ENCODE results near the gene MLYCD. TPM values are rescaled to one million over a fixed set of nuclear protein-coding genes. Genes with fewer than 3 reads are reported as not detected.

Gene MLYCD
- total and polyA plus RNA-seq, 4 donors, result 3.7 to 24.4 (median 7.5) TPM

DNA sequence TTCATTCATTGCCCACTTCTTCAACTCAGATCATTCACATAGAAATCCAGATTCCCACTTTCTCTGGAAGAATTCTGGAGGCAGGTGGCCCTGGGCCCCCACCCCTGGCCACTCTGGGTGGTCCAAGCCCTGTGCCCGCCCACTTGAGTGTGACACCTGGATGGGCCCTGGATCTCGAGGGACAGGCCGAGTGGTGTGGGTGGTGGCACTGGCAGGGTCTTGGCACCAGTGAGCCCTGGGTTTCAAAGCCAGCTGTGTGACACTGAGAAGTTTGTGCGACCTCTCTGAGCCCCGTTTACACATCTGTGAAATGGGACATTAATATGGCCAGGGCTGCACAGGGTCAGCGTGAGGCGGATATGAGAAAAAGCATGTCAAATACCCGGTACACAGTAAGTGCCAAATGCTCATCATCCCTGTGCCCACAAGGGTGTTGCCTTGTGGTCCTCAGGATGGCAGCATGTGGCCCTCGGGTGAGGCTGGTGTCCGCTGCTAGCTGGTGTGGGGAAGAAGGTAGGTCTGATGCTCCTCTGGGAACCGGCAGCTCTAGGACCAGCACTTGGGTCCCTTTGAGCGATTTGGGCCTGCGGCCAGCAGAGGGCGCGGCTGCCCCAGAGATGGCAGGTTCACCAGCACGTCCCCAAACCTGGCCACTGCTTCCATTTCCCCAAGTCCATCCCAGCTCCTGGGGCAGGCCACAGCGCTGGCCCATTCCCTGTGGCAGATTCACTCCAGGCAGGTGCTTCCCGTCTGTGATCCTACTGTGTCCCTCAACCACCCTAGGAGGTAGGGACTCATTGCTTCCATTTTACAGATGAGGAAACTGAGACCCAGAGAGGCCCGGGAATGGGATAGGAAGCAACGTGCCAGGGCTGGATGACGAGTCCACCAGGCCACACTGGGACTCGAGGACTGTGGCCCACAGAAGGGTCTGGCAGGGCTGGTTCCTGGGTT, 57.7 kb downstream of the MLYCD start:
- Histone ChIP-seq H3K27me3 (ENCODE audit: control insufficient read depth in 4 of 4, insufficient read depth in 4 of 4, low read length in 3 of 4) (no peaks in the 10 kb centered on the region), H3K9ac (ENCODE audit: low read depth in 1 of 2, low read length in 2 of 2) (peak overlapping the region in 1 of 2 donors; percentile 4), H3K27ac (ENCODE audit: low read depth in 1 of 2, low read length in 2 of 2) (peak overlapping the region; percentile 8 to 94), H3K4me3 (ENCODE audit: low read depth in 1 of 3, low read length in 3 of 3) (no peak overlapping the region), H3K36me3 (ENCODE audit: control insufficient read depth in 4 of 4, insufficient read depth in 3 of 4, low read depth in 1 of 4, low read length in 3 of 4) (peaks cover 16 to 41% (median 35%) of the 10 kb centered on the region in 4 donors), H3K9me3 (ENCODE audit: control insufficient read depth in 4 of 4, low read length in 3 of 4) (no peaks in the 10 kb centered on the region), H3K4me1 (ENCODE audit: control insufficient read depth in 4 of 4, insufficient read depth in 4 of 4, low read length in 3 of 4) (peaks cover 1 to 32% (median 24%) of the 10 kb centered on the region in 4 donors)
- peak; percentile 76 for DNase-seq (ENCODE audit: low spot score)
- 38% methylated on average over 22 of the region's 22 CpGs for WGBS
- TF ChIP-seq FOXA1 (IDR thresholded peaks at IDR 0.05), result no peak
- TF ChIP-seq NR2F2 (IDR thresholded peaks at IDR 0.05), result no peak
- TF ChIP-seq RXRA (IDR thresholded peaks at IDR 0.05), result no peak
- TF ChIP-seq, protein P1, sequence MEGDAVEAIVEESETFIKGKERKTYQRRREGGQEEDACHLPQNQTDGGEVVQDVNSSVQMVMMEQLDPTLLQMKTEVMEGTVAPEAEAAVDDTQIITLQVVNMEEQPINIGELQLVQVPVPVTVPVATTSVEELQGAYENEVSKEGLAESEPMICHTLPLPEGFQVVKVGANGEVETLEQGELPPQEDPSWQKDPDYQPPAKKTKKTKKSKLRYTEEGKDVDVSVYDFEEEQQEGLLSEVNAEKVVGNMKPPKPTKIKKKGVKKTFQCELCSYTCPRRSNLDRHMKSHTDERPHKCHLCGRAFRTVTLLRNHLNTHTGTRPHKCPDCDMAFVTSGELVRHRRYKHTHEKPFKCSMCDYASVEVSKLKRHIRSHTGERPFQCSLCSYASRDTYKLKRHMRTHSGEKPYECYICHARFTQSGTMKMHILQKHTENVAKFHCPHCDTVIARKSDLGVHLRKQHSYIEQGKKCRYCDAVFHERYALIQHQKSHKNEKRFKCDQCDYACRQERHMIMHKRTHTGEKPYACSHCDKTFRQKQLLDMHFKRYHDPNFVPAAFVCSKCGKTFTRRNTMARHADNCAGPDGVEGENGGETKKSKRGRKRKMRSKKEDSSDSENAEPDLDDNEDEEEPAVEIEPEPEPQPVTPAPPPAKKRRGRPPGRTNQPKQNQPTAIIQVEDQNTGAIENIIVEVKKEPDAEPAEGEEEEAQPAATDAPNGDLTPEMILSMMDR (IDR thresholded peaks at IDR 0.05; ENCODE audit: low read depth, low read length, missing input control), result peak; percentile 61
- TF ChIP-seq RAD21 (IDR thresholded peaks at IDR 0.05), result peak; percentile 71 to 84
- TF ChIP-seq, protein P2, sequence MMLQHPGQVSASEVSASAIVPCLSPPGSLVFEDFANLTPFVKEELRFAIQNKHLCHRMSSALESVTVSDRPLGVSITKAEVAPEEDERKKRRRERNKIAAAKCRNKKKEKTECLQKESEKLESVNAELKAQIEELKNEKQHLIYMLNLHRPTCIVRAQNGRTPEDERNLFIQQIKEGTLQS (IDR thresholded peaks at IDR 0.05), result no peak
- TF ChIP-seq YY1 (IDR thresholded peaks at IDR 0.05), result no peak

DNA sequence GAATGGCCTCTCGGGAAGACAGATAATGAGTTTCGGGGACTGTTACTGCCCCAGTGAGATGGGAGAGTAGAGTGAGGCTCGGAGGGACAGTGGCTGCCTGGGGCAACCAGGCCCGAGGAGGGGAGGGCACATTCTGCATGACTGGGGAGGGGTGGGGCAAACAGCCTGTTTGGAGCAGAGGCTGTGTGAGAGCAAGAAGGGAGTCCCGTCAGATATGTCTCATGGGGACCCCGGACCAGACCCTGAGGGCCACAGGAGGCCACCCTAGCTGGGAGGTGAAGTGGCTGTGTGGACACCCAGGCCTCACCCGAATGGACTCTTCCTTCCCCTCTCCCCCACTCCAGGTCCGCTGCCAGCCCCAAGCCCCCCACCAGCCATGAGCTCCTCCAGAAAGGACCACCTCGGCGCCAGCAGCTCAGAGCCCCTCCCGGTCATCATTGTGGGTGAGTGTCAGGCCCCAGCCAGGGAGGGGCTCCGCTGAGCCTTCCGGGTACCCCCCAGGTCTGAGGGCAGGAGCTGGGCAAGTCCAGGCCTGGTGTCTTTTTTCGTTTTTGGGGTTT, 58.5 kb downstream of the MLYCD start:
- peaks cover 17 to 47% (median 40%) of the 10 kb centered on the region in 4 donors for H3K36me3 ChIP-seq (ENCODE audit: control insufficient read depth in 4 of 4, insufficient read depth in 3 of 4, low read depth in 1 of 4, low read length in 3 of 4)
- 75% methylated on average over 14 of the region's 14 CpGs for WGBS
- DNase-seq (ENCODE audit: low spot score), result no peak
- no peaks in the 10 kb centered on the region for H3K27me3 ChIP-seq (ENCODE audit: control insufficient read depth in 4 of 4, insufficient read depth in 4 of 4, low read length in 3 of 4)
- no peaks in the 10 kb centered on the region for H3K9me3 ChIP-seq (ENCODE audit: control insufficient read depth in 4 of 4, low read length in 3 of 4)
- H3K9ac ChIP-seq (ENCODE audit: low read depth in 1 of 2, low read length in 2 of 2), result no peak overlapping the region
- peaks cover 1 to 32% (median 23%) of the 10 kb centered on the region in 4 donors for H3K4me1 ChIP-seq (ENCODE audit: control insufficient read depth in 4 of 4, insufficient read depth in 4 of 4, low read length in 3 of 4)
- no peak for TF ChIP-seq YY1 (IDR thresholded peaks at IDR 0.05)
- TF ChIP-seq, protein P2 (IDR thresholded peaks at IDR 0.05), result no peak
- TF ChIP-seq FOXA2 (IDR thresholded peaks at IDR 0.05), result no peak
- no peak for TF ChIP-seq HNF4G (IDR thresholded peaks at IDR 0.05)
- no peak for TF ChIP-seq TAF1 (conservative IDR thresholded peaks at IDR 0.05)
- TF ChIP-seq, protein P3, sequence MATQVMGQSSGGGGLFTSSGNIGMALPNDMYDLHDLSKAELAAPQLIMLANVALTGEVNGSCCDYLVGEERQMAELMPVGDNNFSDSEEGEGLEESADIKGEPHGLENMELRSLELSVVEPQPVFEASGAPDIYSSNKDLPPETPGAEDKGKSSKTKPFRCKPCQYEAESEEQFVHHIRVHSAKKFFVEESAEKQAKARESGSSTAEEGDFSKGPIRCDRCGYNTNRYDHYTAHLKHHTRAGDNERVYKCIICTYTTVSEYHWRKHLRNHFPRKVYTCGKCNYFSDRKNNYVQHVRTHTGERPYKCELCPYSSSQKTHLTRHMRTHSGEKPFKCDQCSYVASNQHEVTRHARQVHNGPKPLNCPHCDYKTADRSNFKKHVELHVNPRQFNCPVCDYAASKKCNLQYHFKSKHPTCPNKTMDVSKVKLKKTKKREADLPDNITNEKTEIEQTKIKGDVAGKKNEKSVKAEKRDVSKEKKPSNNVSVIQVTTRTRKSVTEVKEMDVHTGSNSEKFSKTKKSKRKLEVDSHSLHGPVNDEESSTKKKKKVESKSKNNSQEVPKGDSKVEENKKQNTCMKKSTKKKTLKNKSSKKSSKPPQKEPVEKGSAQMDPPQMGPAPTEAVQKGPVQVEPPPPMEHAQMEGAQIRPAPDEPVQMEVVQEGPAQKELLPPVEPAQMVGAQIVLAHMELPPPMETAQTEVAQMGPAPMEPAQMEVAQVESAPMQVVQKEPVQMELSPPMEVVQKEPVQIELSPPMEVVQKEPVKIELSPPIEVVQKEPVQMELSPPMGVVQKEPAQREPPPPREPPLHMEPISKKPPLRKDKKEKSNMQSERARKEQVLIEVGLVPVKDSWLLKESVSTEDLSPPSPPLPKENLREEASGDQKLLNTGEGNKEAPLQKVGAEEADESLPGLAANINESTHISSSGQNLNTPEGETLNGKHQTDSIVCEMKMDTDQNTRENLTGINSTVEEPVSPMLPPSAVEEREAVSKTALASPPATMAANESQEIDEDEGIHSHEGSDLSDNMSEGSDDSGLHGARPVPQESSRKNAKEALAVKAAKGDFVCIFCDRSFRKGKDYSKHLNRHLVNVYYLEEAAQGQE (IDR thresholded peaks at IDR 0.05), result no peak
- TF ChIP-seq, protein P4, sequence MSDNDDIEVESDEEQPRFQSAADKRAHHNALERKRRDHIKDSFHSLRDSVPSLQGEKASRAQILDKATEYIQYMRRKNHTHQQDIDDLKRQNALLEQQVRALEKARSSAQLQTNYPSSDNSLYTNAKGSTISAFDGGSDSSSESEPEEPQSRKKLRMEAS (IDR thresholded peaks at IDR 0.05), result no peak
- no peak for TF ChIP-seq JUND (IDR thresholded peaks at IDR 0.05)
- TF ChIP-seq, protein P1 (IDR thresholded peaks at IDR 0.05; ENCODE audit: low read depth, low read length, missing input control), result no peak
- no peak for TF ChIP-seq FOXA1 (IDR thresholded peaks at IDR 0.05)
- H3K4me3 ChIP-seq (ENCODE audit: low read depth in 1 of 3, low read length in 3 of 3), result no peak overlapping the region
- H3K27ac ChIP-seq (ENCODE audit: low read depth in 1 of 2, low read length in 2 of 2), result no peak overlapping the region

Data from liver (tissue), 9 donors.